Measurements from ENCODE around the gene ZNF423.

ZNF423 gene

GRCh38 chr16:49782405-49782804, 73.5 kb downstream of the ZNF423 start:
- DNase-seq (ENCODE audit: low read depth in 2 of 2), result no peak

- DNase-seq (ENCODE audit: low read depth in 2 of 2), result no peak
Measured at GRCh38 chr16:49781401-49781800, 74.5 kb downstream of the ZNF423 start.

- DNase-seq (ENCODE audit: low read depth in 2 of 2), result no peak
Measured at GRCh38 chr16:49780433-49780832, 75.5 kb downstream of the ZNF423 start.

- DNase-seq (ENCODE audit: low read depth in 2 of 2), result no peak
Measured at GRCh38 chr16:49779979-49780378, 75.9 kb downstream of the ZNF423 start.

- no peak for DNase-seq (ENCODE audit: low read depth in 2 of 2)
Measured at GRCh38 chr16:49778202-49778930, 77.5 kb downstream of the ZNF423 start.

- no peak for DNase-seq (ENCODE audit: low read depth in 2 of 2)
Measured at GRCh38 chr16:49776734-49777133, 79.2 kb downstream of the ZNF423 start.

- no peak for DNase-seq (ENCODE audit: low read depth in 2 of 2)
Measured at GRCh38 chr16:49776085-49776595, 79.8 kb downstream of the ZNF423 start.

- DNase-seq (ENCODE audit: low read depth in 2 of 2), result no peak
Measured at GRCh38 chr16:49775581-49775980, 80.3 kb downstream of the ZNF423 start.

- no peak for DNase-seq (ENCODE audit: low read depth in 2 of 2)
Measured at GRCh38 chr16:49775018-49775417, 80.9 kb downstream of the ZNF423 start.

- DNase-seq (ENCODE audit: low read depth in 2 of 2), result no peak
Measured at GRCh38 chr16:49773534-49774475, 82.1 kb downstream of the ZNF423 start.

- no peak for DNase-seq (ENCODE audit: low read depth in 2 of 2)
Measured at GRCh38 chr16:49767998-49768397, 87.9 kb downstream of the ZNF423 start.

GRCh38 chr16:49767414-49767813, 88.5 kb downstream of the ZNF423 start:
- DNase-seq (ENCODE audit: low read depth in 2 of 2), result no peak

- no peak for DNase-seq (ENCODE audit: low read depth in 2 of 2)
Measured at GRCh38 chr16:49766225-49766624, 89.7 kb downstream of the ZNF423 start.

GRCh38 chr16:49763826-49764225, 92.1 kb downstream of the ZNF423 start:
- no peak for DNase-seq (ENCODE audit: low read depth in 2 of 2)

- no peak for DNase-seq (ENCODE audit: low read depth in 2 of 2)
Measured at GRCh38 chr16:49760815-49761214, 95.1 kb downstream of the ZNF423 start.

GRCh38 chr16:49757559-49758069, 98.3 kb downstream of the ZNF423 start:
- no peak for DNase-seq (ENCODE audit: low read depth in 2 of 2)

GRCh38 chr16:49756775-49757558, 98.9 kb downstream of the ZNF423 start:
- DNase-seq (ENCODE audit: low read depth in 2 of 2), result no peak

- DNase-seq (ENCODE audit: low read depth in 2 of 2), result no peak
Measured at GRCh38 chr16:49755716-49756505, 100.0 kb downstream of the ZNF423 start.

- no peak for DNase-seq (ENCODE audit: low read depth in 2 of 2)
Measured at GRCh38 chr16:49755313-49755620, 100.6 kb downstream of the ZNF423 start.

- DNase-seq (ENCODE audit: low read depth in 2 of 2), result no peak
Measured at GRCh38 chr16:49754495-49755312, 101.2 kb downstream of the ZNF423 start.
